Heart right ventricle (tissue), 16 donors: ENCODE measurements around the gene DNAJB5. TPM values are rescaled to one million over a fixed set of nuclear protein-coding genes. Genes with fewer than 3 reads are reported as not detected.

Experiments used
- ATAC-seq, 8 donors: fragments of 200-7000 bp; cut with Tn5 transposase; one replicate each; pipeline ENCODE4 v1.9.1; 2020; ENCODE audit warnings: mild to moderate bottlenecking in 8 of 8, moderate library complexity in 8 of 8, moderate number of reproducible peaks in 1 of 8
- DNase-seq, 2 donors: peaks; one replicate each; pipeline ENCODE4 v3.0.0-alpha.2; 2020
- H3K27ac ChIP-seq, 10 donors: fragments of 200-600 bp; sonication (generic) in 2 of 10; one replicate each; pipeline versions ENCODE4 v1.5.0 to v1.8.0; 2020 to 2022; ENCODE audit warnings: mild to moderate bottlenecking in 3 of 10
- H3K27me3 ChIP-seq, 7 donors: fragments of 200-600 bp; one replicate each; pipeline ENCODE4 v1.8.0; 2021 to 2022; ENCODE audit warnings: mild to moderate bottlenecking in 2 of 7
- H3K36me3 ChIP-seq, 9 donors: fragments of 200-600 bp; sonication (generic) in 1 of 9; one replicate each; pipeline versions ENCODE4 v1.5.0 to v1.8.0; 2020 to 2022; ENCODE audit warnings: mild to moderate bottlenecking in 2 of 9
- H3K4me1 ChIP-seq, 9 donors: fragments of 200-600 bp; sonication (generic) in 1 of 9; one replicate each; pipeline versions ENCODE4 v1.5.0 to v1.8.0; 2020 to 2022; ENCODE audit warnings: mild to moderate bottlenecking in 4 of 9
- H3K4me3 ChIP-seq, 10 donors: fragments of 200-600 bp; sonication (generic) in 2 of 10; one replicate each; pipeline versions ENCODE4 v1.5.0 to v1.8.0; 2020 to 2022; ENCODE audit warnings: mild to moderate bottlenecking in 7 of 10, moderate library complexity in 2 of 10
- H3K9me3 ChIP-seq, 11 donors: fragments of 200-600 bp in 10 of 11; sonication (generic) in 2 of 11; one replicate each; pipeline versions ENCODE4 v1.5.0 to v1.8.0; 2013 to 2022; ENCODE audit warnings: mild to moderate bottlenecking in 2 of 11, control low read depth in 1 of 11, moderate library complexity in 1 of 11
- WGBS, 2 donors: extraction: QIAGEN DNeasy Blood & Tissue Kit; methylation state at CpG; one replicate each; pipeline ENCODE4 v1.1.7; 2013; ENCODE audit warnings: inconsistent platforms in 1 of 2; 5-methylcytosine and 5-hydroxymethylcytosine counted together
- intact Hi-C, 10 donors: fragments of 100-400 bp; cut with DNase I; formaldehyde crosslinking; loops; one replicate each; pipeline versions ENCODE4 v1.11.1 to v1.14.2; 2022
- polyA plus RNA-seq, 2 donors: library from polyadenylated mRNA; stranded (reverse); fragments of 200-250 nt; gene quantifications; one replicate each; pipeline ENCODE4 v1.2.3, GENCODE V29; 2013
- total RNA-seq, 10 donors: library from RNA; stranded (reverse); fragmentation: NEBNext Ultra II Directional in 3 of 10; extraction: Animal tissue kit (Norgen Biotek cat#: 25700) in 3 of 10; gene quantifications; one replicate each; pipeline versions ENCODE4 v1.2.1 to v1.2.4, GENCODE V29; 2021 to 2023
- TF ChIP-seq, protein P1 (sequence below), 9 donors: fragments of 200-600 bp; sonication (generic) in 2 of 9; IDR thresholded peaks; one replicate each; pipeline versions ENCODE4 v1.5.0 to v1.8.0; 2021 to 2022; ENCODE audit warnings: antibody characterized with exemption in 9 of 9, mild to moderate bottlenecking in 5 of 9, moderate library complexity in 1 of 9
- donor health status: Arrhythmogenic right ventricular cardiomyopathy.
- donor health status: ischemic (EF 13 %, LVEDD 7.1; RV severe dilation, severe dysfunction).
- donor health status: healthy with polysubstance abuse.
- donor health status: DM: no; HTN: yes; CAD: no.
- donor health status: DM: no; HTN: no; CAD: no.
- donor health status: ischemic (EF 25% LVEDD 6.9; RV normal size, moderate dysfunction).
- donor health status: ischemic (EF 25% LVEDD 5.7; RV mildly dilated, moderate dysfunction).
- donor health status: healthy.
- donor health status: DM: yes; HTN: yes; CAD: no.
- donor health status: Ischemic cardiomyopathy.
- donor health status: ischemic (EF 35%, LVEDD 5.7; RV mildly dilated, moderate dysfunction).
- donor health status: nonischemic (EF 11% LVEDD 7.7; RV severe dilation, severe dysfunction).
- donor health status: DM: yes; HTN: yes; CAD: no.
- donor health status: PGD.
- donor health status: ischemic (EF 29% LVEDD 5.4; RV normal size, mild dysfunction).
- donor health status: nonischemic (EF 23%, LVEDD 6.1; RV moderate dilation, normal function).

The DNAJB5 gene
- total and polyA plus RNA-seq, 12 donors: 44.0 to 206 (median 85.1) TPM

DNA sequence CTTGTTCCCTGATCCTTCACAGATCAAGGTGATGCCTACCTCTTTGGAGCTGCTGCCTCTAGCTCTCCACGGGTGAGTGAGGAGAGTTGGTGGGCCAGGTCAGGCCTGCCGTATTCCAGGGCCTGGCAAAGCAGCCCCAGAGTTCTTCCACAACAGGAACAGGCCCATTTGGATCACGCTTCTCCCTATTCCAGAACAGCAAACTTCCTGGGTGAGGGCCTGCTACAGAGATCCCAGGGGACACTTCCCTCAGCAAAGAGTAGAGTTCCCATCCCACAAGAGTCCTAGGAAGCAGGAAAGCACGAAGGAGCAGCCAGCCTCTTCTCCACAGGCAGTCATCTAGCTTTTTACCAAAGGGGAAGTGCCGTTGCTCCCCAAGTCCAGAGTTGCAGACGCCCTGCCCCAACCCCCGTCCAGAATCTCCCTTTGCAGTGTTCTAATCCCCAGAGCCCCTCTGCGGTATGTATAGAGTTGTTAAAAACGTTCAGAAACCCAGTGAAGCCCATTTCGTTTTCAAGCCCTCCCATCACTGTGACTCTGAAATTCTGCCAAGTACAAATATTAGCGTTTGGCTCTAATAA is 9.3 kb upstream of the DNAJB5 start:
- H3K27ac ChIP-seq: no peak overlapping the region
- no peaks in the 10 kb centered on the region for H3K36me3 ChIP-seq
- TF ChIP-seq, protein P1, sequence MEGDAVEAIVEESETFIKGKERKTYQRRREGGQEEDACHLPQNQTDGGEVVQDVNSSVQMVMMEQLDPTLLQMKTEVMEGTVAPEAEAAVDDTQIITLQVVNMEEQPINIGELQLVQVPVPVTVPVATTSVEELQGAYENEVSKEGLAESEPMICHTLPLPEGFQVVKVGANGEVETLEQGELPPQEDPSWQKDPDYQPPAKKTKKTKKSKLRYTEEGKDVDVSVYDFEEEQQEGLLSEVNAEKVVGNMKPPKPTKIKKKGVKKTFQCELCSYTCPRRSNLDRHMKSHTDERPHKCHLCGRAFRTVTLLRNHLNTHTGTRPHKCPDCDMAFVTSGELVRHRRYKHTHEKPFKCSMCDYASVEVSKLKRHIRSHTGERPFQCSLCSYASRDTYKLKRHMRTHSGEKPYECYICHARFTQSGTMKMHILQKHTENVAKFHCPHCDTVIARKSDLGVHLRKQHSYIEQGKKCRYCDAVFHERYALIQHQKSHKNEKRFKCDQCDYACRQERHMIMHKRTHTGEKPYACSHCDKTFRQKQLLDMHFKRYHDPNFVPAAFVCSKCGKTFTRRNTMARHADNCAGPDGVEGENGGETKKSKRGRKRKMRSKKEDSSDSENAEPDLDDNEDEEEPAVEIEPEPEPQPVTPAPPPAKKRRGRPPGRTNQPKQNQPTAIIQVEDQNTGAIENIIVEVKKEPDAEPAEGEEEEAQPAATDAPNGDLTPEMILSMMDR (IDR thresholded peaks at IDR 0.05): no peak
- ATAC-seq (no peak), DNase-seq (no peak)
- intact Hi-C loops: loop anchor here in 7 of 10 donors (5.0 to 10.0 kb wide), 5 partner anchors 78 to 505 kb away; partner anchors contain the start of gene PIGO (in 1 of the 7)
- no peaks in the 10 kb centered on the region for H3K27me3 ChIP-seq
- H3K9me3 ChIP-seq: no peaks in the 10 kb centered on the region
- H3K4me3 ChIP-seq: no peak overlapping the region
- WGBS, 2 donors: 69 to 75% methylated on average over 11 of the region's 11 CpGs
- H3K4me1 ChIP-seq: peaks cover 0 to 20% (median 0%) of the 10 kb centered on the region in 9 donors

DNA sequence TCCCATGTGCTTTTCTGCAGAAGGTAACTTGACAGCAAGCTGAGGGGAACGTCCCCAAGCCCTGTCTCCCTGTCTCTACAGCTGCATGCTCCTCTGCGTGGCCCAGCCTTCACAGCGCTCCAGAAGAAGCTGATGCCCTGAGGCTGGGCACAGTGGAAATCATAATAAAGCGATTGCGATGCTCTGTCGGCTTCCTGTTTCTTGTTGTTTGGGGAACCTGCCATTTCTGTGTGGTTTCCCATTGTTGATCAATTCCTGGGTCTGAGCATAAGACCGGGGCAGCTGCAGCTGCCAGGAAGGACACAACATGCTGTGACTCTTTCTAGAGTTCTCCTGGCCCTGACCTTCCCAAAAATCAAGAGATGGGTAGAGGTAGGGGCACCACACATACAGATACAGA is 7.2 kb upstream of the DNAJB5 start:
- ATAC-seq (no peak), DNase-seq (no peak)
- Histone ChIP-seq H3K4me1 (peaks cover 0 to 30% (median 0%) of the 10 kb centered on the region in 9 donors), H3K27ac (peak overlapping the region in 1 of 10 donors; percentile 55), H3K4me3 (no peak overlapping the region), H3K27me3 (no peaks in the 10 kb centered on the region), H3K36me3 (no peaks in the 10 kb centered on the region), H3K9me3 (no peaks in the 10 kb centered on the region)
- TF ChIP-seq, protein P1 (IDR thresholded peaks at IDR 0.05): no peak
- WGBS, 2 donors: 80 to 82% methylated on average over 7 of the region's 7 CpGs
- intact Hi-C loops: loop anchor here in 7 of 10 donors (5.0 to 10.0 kb wide), 5 partner anchors 80 to 502 kb away; partner anchors contain the start of gene PIGO (in 1 of the 7)

DNA sequence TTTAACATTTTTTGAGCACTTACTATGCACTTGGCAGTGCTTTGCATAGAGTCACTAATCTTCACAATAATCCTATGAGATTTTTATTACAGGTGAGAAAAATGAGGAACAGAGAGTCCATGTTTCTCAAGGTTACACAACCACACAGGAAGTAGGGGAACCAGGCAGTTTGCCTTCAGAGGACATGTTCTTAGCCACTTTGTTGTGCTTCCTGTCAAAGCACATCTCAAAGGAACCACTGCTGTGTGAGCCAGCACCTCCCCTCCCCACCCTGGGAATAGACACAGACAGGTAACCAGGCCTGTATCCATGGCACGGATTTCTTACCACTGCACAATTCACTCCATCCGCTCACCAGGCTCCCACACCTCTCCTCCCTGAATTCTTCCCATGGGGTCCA is 6.3 kb upstream of the DNAJB5 start:
- Histone ChIP-seq H3K4me1 (peaks cover 0 to 34% (median 0%) of the 10 kb centered on the region in 9 donors), H3K27ac (peak overlapping the region in 1 of 10 donors; percentile 55), H3K4me3 (no peak overlapping the region), H3K27me3 (no peaks in the 10 kb centered on the region), H3K36me3 (no peaks in the 10 kb centered on the region), H3K9me3 (no peaks in the 10 kb centered on the region)
- intact Hi-C loops: loop anchor here in 7 of 10 donors (5.0 to 10.0 kb wide), 5 partner anchors 81 to 502 kb away; partner anchors contain the start of gene PIGO (in 1 of the 7)
- no peak for ATAC-seq
- TF ChIP-seq, protein P1 (IDR thresholded peaks at IDR 0.05): no peak
- no peak for DNase-seq
- WGBS, 2 donors: 84 to 87% methylated on average over 2 of the region's 2 CpGs

DNA sequence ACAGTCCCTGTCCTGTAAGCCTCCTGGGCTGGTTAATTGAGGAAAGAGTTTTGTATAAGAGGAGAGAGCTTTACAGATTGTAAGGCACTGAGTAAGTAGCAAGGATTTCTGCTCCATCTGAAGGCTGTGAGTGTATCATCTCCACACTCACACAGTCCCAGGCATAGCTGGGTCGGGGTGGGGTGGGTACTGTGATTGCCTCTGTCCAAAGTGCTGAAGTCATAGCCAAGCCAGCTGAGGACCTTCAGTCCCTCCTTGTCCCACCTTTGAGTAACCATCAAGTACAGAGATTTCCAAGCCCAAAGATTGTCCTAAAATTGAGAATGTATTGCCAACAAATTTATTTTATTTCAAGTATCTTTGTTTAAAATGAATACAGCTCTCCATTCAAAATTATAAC is 5.5 kb upstream of the DNAJB5 start:
- no peaks in the 10 kb centered on the region for H3K27me3 ChIP-seq
- H3K9me3 ChIP-seq: no peaks in the 10 kb centered on the region
- ATAC-seq (no peak), DNase-seq (no peak)
- TF ChIP-seq, protein P1 (IDR thresholded peaks at IDR 0.05): no peak
- intact Hi-C loops: loop anchor here in 8 of 10 donors (2.0 to 10.0 kb wide), 7 partner anchors 82 to 501 kb away; partner anchors contain the start of gene PIGO (in 1 of the 8)
- WGBS, 2 donors: 0 to 6% methylated on average over 1 of the region's 1 CpG
- peak overlapping the region in 1 of 10 donors; percentile 55 for H3K27ac ChIP-seq
- H3K36me3 ChIP-seq: no peaks in the 10 kb centered on the region
- H3K4me1 ChIP-seq: peaks cover 0 to 42% (median 6%) of the 10 kb centered on the region in 9 donors
- no peak overlapping the region for H3K4me3 ChIP-seq
